LNCAP (cell line): ENCODE results near the gene SRPK3.

Experiments used
- CTCF ChIP-seq: fragments of 450-650 bp; IDR thresholded peaks from 2 replicates; pipeline ENCODE4 v1.5.1; 2017; ENCODE audit warnings: mild to moderate bottlenecking

The SRPK3 gene

DNA sequence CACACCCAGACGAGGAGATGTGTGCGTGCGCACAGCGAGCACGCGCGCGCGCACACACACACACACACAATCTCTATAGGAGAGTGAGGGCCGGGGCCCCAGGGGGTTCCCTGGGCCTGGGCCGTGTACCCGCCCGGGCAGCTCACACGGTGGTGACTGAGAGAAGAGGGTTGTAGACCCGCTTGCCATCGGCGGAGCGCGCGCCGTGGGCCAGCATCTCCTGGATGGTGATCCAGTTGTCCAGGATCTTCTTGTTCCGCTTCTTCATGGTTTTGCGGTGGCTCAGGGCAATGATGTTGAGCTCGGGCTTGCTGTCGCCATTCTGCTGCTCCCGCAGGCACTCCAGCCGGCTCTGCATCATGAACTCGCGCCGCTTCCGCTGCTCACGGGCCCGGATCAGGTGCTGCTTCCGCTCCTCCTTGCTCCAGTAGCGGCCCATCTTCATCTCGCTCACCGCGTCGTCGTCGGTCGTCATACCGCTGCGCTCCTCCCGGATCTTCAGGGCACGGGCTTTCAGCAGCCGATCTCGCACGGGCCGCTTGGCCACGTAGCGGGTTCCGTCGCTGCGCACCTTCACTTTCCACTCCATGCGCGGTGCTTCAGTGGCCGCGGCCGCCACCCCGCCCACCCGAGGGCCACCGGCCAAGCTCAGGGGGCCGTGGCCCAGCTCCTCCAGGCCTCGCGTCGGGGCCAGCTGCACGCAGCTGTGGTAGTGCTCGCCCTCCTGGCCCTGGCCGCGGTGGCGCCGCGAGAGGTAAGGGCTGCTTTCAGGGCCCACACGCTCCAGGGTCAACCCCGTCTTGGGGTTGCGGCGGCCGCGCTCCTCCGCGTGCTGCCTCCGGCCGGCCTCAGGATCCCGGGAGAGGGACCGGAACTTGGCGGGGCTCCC is 22.6 kb downstream of the SRPK3 start:
- TF ChIP-seq CTCF: no peak

- no peak for TF ChIP-seq CTCF
These were observed 23.3 kb downstream of the SRPK3 start for GRCh38 chrX:153804100-153804595.

DNA sequence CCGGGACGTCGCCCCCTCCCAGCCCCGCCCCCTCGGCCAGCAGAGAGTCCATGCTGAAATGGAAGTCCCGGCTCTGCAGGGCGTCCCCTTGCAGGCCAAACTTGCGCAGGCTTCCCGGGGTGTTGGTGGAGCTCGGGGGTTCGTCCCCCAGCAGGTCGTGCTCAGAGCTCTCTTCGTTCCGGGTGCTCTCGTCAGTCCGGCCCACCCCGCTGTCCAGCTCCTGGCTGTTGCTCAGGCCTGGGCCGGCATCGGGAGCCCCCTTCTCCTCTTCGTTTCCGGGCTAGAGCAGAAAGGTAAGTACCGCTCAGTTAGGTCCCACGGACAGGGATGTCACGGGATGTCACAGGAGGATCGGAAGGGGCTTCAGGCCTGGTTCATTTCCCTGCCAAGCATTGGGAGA is 23.8 kb downstream of the SRPK3 start:
- no peak for TF ChIP-seq CTCF

- TF ChIP-seq CTCF: no peak
These were observed 24.6 kb downstream of the SRPK3 start for GRCh38 chrX:153805436-153805835.

GRCh38 chrX:153806999-153807575 is 26.2 kb downstream of the SRPK3 start:
- TF ChIP-seq CTCF: no peak

- no peak for TF ChIP-seq CTCF
These were observed 27.1 kb downstream of the SRPK3 start for GRCh38 chrX:153807976-153808375.

- no peak for TF ChIP-seq CTCF
These were observed 31.4 kb downstream of the SRPK3 start for GRCh38 chrX:153812220-153812619.
